Measurements from ENCODE around the gene HLA-DQA1. TPM values are rescaled to one million over a fixed set of nuclear protein-coding genes. Genes with fewer than 3 reads are reported as not detected.
"Not testable (repeated sequence)": the region's sequence is repeated elsewhere in the genome, so short reads cannot be mapped to it uniquely, and the experiment has no call there.

HLA-DQA1 gene
- total RNA-seq = 1 to 10 TPM in 2 of 5 donors, not detected in 3; 1.1 to 6.4 TPM
- polyA plus RNA-seq = 10 to 100 TPM in 2 of 3 donors, 1 to 10 TPM in 1; 5.0 to 16.2 (median 12.5) TPM
- long read RNA-seq, donor 1, partial matches to known transcripts = 0 of 5 reads
- long read RNA-seq, donor 1, other reads (novel, unspliced or antisense) = 0 of 5 reads
- long read RNA-seq, donor 2, full-length matches to known transcripts = 11 of 11 reads
- long read RNA-seq, donor 2, partial matches to known transcripts = 0 of 11 reads
- long read RNA-seq, donor 2, other reads (novel, unspliced or antisense) = 0 of 11 reads
- long read RNA-seq, donor 3, partial matches to known transcripts = 0 of 3 reads
- long read RNA-seq, donor 3, other reads (novel, unspliced or antisense) = 0 of 3 reads
- long read RNA-seq, donor 4, partial matches to known transcripts = 0 of 1 reads
- long read RNA-seq, donor 4, other reads (novel, unspliced or antisense) = 0 of 1 reads
- long read RNA-seq, donor 5, transcript HLA-DQA1-201 (5 exons, 1,591 nt) = major isoform, 7 of 7 reads
- long read RNA-seq, donor 5, partial matches to known transcripts = 0 of 7 reads
- long read RNA-seq, donor 5, other reads (novel, unspliced or antisense) = 0 of 7 reads
- long read RNA-seq, donor 6, partial matches to known transcripts = 0 of 12 reads
- long read RNA-seq, donor 6, other reads (novel, unspliced or antisense) = 11 of 12 reads
- long read RNA-seq, donor 7, transcript HLA-DQA1-201 (5 exons, 1,591 nt) = major isoform, 16 of 22 reads
- long read RNA-seq, donor 7, partial matches to known transcripts = 6 of 22 reads
- long read RNA-seq, donor 7, other reads (novel, unspliced or antisense) = 0 of 22 reads
- long read RNA-seq, donor 8, partial matches to known transcripts = 0 of 1 reads
- long read RNA-seq, donor 8, other reads (novel, unspliced or antisense) = 0 of 1 reads
- long read RNA-seq, donor 9, partial matches to known transcripts = 0 of 2 reads
- long read RNA-seq, donor 9, other reads (novel, unspliced or antisense) = 0 of 2 reads
- long read RNA-seq, donor 10, full-length matches to known transcripts = 4 of 4 reads
- long read RNA-seq, donor 10, partial matches to known transcripts = 0 of 4 reads
- long read RNA-seq, donor 10, other reads (novel, unspliced or antisense) = 0 of 4 reads

GRCh38 chr6:32637219-32637880, at the start of gene HLA-DQA1:
HLA-DQA1 (plus strand) TSS chr6:32637406; CDS start chr6:32637459, 53 bp downstream.
- H3K27ac ChIP-seq = peak within 1 kb of the TSS in 1 of 5 donors; percentile 38
- intact Hi-C loops (cut with DNase I; ENCODE audit: low total_unique reads) = no loop called here
- no peak within 1 kb of the TSS for H3K4me3 ChIP-seq
- 20 to 57% (median 49%) methylated on average over 7 of the region's 7 CpGs for WGBS, 5 donors
- no peaks in the 10 kb centered on the region for H3K4me1 ChIP-seq
- H3K9me3 ChIP-seq = no peaks in the 10 kb centered on the region
- H3K27me3 ChIP-seq = peaks cover 0 to 13% (median 0%) of the 10 kb centered on the region in 3 donors
- no peak for DNase-seq
- H3K36me3 ChIP-seq = no peaks in the 10 kb centered on the region
- TF ChIP-seq POLR2AphosphoS5 (IDR thresholded peaks at IDR 0.05) = peak in 1 of 3 donors; percentile 15
- TF ChIP-seq EP300 (IDR thresholded peaks at IDR 0.05) = no peak

- H3K36me3 ChIP-seq = no peaks in the 10 kb centered on the region
- 70 to 93% (median 83%) methylated on average over 2 of the region's 2 CpGs for WGBS, 5 donors
- no peak overlapping the region for H3K27ac ChIP-seq
- H3K4me1 ChIP-seq = no peaks in the 10 kb centered on the region
- TF ChIP-seq EP300 (IDR thresholded peaks at IDR 0.05) (no peak), CTCF (IDR thresholded peaks at IDR 0.05) (no peak), POLR2A (IDR thresholded peaks at IDR 0.05) (no peak), POLR2AphosphoS5 (IDR thresholded peaks at IDR 0.05) (no peak)
- intact Hi-C loops (cut with DNase I; ENCODE audit: low total_unique reads) = loop anchor here (10.0 kb wide), 1 partner anchor 63 kb away; no protein-coding TSS in a partner anchor
- H3K27me3 ChIP-seq = no peaks in the 10 kb centered on the region
- no peaks in the 10 kb centered on the region for H3K9me3 ChIP-seq
- DNase-seq = no peak
- H3K4me3 ChIP-seq = no peak overlapping the region
Measured at GRCh38 chr6:32588156-32588555, 49.0 kb upstream of the HLA-DQA1 start.

- intact Hi-C loops (cut with DNase I; ENCODE audit: low total_unique reads) = loop anchor here (10.0 kb wide), 1 partner anchor 65 kb away; no protein-coding TSS in a partner anchor
- peak; percentile 37 to 61 for DNase-seq
- no peaks in the 10 kb centered on the region for H3K27me3 ChIP-seq
- H3K4me3 ChIP-seq = no peak within 1 kb of the TSS
- no peaks in the 10 kb centered on the region for H3K4me1 ChIP-seq
- peak within 1 kb of the TSS in 1 of 5 donors; percentile 46 for H3K27ac ChIP-seq
- no peaks in the 10 kb centered on the region for H3K9me3 ChIP-seq
- no peak for TF ChIP-seq EP300 (IDR thresholded peaks at IDR 0.05)
- no peak for TF ChIP-seq POLR2A (IDR thresholded peaks at IDR 0.05)
- TF ChIP-seq POLR2AphosphoS5 (IDR thresholded peaks at IDR 0.05) = no peak
- TF ChIP-seq CTCF (IDR thresholded peaks at IDR 0.05) = no peak
- 8 to 64% (median 24%) methylated on average over 7 to 9 of the region's 9 CpGs for WGBS, 5 donors
- no peaks in the 10 kb centered on the region for H3K36me3 ChIP-seq
Measured at GRCh38 chr6:32589596-32590449, 47.4 kb upstream of the HLA-DQA1 start, which contains the start of gene HLA-DRB1. HLA-DRB1 (minus strand) TSS chr6:32589848; CDS start chr6:32589742, 106 bp downstream.

- not testable (repeated sequence) for DNase-seq, H3K27ac ChIP-seq
Measured at GRCh38 chr6:32590713-32591112, 46.5 kb upstream of the HLA-DQA1 start.

More at GRCh38 chr6:32590713-32591112, 46.5 kb upstream of the HLA-DQA1 start:
- H3K4me3 ChIP-seq; H3K27me3 ChIP-seq; H3K9me3 ChIP-seq; intact Hi-C loops (cut with DNase I; ENCODE audit: low total_unique reads); H3K36me3 ChIP-seq; H3K4me1 ChIP-seq: not testable (repeated sequence)
- WGBS, 5 donors = 76 to 90% methylated on average over 9 to 10 of the region's 10 CpGs; no CpG with 5 or more reads in 3 of the 5 donors

Measured in stomach (tissue), 19 donors.